ENCODE measurements around the gene RABEP1.

The RABEP1 gene

DNA sequence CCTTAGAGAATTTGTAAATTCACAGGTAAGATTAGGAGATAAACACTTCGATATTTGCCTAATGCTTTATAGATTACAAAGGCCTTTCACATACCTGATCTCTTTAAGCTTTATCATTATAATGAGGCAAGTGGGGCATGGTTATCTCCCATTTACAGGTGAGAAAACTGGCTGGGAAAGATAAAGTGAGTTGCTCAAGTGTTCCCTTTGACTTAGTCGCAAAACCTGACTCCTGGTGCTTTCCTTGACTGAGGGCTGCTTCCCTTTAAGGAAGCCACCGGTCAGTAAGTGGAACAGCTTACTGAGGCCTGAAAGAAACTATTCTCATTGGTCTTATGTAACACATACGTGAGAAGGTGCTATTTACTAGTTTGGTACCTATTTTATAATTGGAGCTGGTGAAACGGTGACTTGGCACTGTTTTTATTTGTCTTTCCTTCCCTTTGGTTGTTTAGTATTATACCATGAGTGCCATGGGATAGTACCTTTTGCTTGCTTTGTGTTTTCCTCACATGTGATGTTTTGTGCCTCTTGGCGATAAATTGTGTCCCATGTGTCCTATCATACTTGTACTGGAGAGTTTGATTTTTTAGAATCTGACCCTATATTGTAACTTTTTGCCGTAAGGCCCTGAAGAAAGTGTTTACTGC, 80.2 kb downstream of the RABEP1 start:
- no peak for DNase-seq
- no peaks in the 10 kb centered on the region for H3K27me3 Mint-ChIP-seq
- H3K36me3 Mint-ChIP-seq: peaks cover 34 to 64% of the 10 kb centered on the region in 2 donors
- no peak overlapping the region for H3K4me3 Mint-ChIP-seq
- peaks cover 3 to 7% of the 10 kb centered on the region in 2 donors for H3K4me1 Mint-ChIP-seq
- no peak for ATAC-seq (replicated peaks)
- H3K9me3 Mint-ChIP-seq: no peaks in the 10 kb centered on the region
- no peak overlapping the region for H3K27ac Mint-ChIP-seq

DNA sequence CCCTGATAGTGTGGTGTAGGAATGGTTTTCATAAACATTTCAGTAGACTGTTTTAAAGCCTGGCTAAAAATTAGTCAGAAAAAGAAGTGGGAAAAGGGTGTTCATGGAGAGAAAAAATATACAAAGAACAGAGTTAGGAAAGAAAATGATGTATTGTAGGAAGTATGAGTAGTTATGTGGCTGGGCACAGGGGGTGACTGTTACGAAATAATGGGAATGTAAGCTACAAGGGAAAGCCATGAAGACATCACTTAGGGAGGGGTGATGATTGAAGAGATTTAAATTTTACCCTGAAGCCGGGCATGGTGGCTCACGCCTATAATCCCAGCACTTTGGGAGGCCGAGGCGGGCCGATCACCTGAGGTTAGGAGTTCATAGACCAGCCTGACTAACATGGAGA, 82.1 kb downstream of the RABEP1 start:
- peak overlapping the region; percentile 56 for H3K27ac Mint-ChIP-seq

DNA sequence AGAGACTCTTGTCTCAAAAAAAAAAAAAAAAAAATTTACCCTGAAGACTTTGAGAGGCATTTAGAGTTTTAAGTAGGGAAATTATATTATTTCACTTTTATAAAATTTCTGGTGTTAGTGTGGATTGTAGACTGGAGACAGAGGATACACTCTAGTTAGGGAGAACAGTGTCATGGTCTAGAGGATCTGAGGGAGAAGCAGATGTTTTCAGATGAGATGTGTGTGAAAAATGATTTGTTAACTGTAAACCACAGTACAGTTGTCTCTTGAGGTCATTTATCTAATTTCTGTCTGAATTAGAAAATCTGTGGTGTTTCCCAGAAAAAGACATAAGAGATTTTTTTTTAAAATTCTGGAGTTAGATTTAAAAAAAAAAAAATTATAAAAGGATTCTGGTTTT, 82.6 kb downstream of the RABEP1 start:
- Mint-ChIP-seq H3K27me3 (no peaks in the 10 kb centered on the region), H3K9me3 (no peaks in the 10 kb centered on the region), H3K36me3 (peaks cover 44 to 69% of the 10 kb centered on the region in 2 donors), H3K4me3 (no peak overlapping the region), H3K27ac (peak overlapping the region; percentile 44), H3K4me1 (peaks cover 3 to 7% of the 10 kb centered on the region in 2 donors)
- ATAC-seq (replicated peaks): no peak
- DNase-seq: no peak

More for the DNA sequence above, 82.1 kb downstream of the RABEP1 start:
- Mint-ChIP-seq H3K27me3 (no peaks in the 10 kb centered on the region), H3K9me3 (no peaks in the 10 kb centered on the region), H3K36me3 (peaks cover 39 to 65% of the 10 kb centered on the region in 2 donors), H3K4me3 (no peak overlapping the region), H3K4me1 (peaks cover 3 to 7% of the 10 kb centered on the region in 2 donors)
- ATAC-seq (replicated peaks) (no peak), DNase-seq (no peak)

DNA sequence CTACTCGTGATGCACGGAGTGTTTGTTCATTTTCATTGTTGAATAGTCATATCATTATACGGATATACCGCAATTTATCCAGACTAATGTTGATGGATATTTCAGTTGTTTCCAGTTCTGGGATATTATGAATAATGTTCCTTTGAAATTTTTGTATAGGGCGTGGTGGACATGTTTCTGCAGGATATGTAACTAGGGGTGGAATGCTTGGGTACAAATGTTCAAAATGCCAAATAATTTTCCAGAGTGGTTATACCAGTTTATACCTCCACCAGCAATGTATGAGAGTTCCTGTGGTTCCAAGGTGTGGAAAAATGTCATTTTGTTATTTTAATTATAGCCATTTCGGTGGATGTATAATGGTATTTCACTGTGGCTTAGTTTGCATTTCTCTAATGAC, 83.7 kb downstream of the RABEP1 start:
- Mint-ChIP-seq H3K27ac (peak overlapping the region; percentile 63), H3K4me1 (peaks cover 3 to 7% of the 10 kb centered on the region in 2 donors), H3K4me3 (no peak overlapping the region), H3K27me3 (no peaks in the 10 kb centered on the region), H3K9me3 (no peaks in the 10 kb centered on the region), H3K36me3 (peaks cover 41 to 71% of the 10 kb centered on the region in 2 donors)
- DNase-seq (no peak), ATAC-seq (replicated peaks) (no peak)

DNA sequence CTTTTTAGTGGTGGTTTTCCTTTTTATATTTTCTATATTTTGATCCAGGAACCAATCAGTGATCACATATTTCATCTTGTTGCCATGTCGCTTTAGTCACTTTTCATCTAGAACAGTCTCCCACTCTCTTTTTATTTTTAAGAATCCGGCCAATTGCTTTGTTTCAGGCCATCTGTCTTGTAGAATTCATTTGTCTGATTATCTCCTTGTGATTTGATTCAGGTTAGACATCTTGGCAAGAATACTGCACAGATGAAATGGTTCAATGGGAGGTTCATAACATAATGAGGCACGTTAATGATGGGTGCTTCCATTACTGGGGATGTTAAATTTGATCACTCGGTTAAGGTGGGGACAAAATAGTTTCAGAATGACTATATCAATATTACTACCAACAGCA, 88.3 kb downstream of the RABEP1 start:
- H3K36me3 Mint-ChIP-seq: peaks cover 33 to 61% of the 10 kb centered on the region in 2 donors
- H3K4me1 Mint-ChIP-seq: peaks cover 0 to 3% of the 10 kb centered on the region in 2 donors
- H3K9me3 Mint-ChIP-seq: no peaks in the 10 kb centered on the region
- ATAC-seq (replicated peaks) (no peak), DNase-seq (no peak)
- no peak overlapping the region for H3K4me3 Mint-ChIP-seq
- no peaks in the 10 kb centered on the region for H3K27me3 Mint-ChIP-seq
- peak overlapping the region; percentile 72 for H3K27ac Mint-ChIP-seq

DNA sequence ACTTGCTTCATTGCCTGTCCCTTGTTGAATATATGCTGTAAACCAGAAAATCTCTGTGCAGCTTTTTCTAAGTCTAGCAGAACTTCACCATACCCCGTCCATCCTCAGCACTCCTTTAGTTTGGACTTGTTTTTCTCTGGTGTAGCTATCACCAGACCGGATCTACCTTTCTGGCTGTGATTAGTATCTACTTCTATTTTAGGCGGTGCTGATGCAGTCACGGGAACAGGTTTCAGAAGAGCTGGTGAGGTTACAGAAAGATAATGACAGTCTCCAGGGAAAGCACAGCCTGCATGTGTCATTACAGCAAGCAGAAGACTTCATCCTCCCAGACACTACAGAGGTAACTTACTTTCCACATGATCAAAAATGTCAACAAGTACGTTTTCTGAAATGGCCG, 91.0 kb downstream of the RABEP1 start:
- peaks cover 28 to 57% of the 10 kb centered on the region in 2 donors for H3K36me3 Mint-ChIP-seq
- DNase-seq (no peak), ATAC-seq (replicated peaks) (peak; percentile 5 to 85)
- no peaks in the 10 kb centered on the region for H3K4me1 Mint-ChIP-seq
- H3K9me3 Mint-ChIP-seq: no peaks in the 10 kb centered on the region
- peak overlapping the region; percentile 27 for H3K27ac Mint-ChIP-seq
- no peaks in the 10 kb centered on the region for H3K27me3 Mint-ChIP-seq
- H3K4me3 Mint-ChIP-seq: no peak overlapping the region

DNA sequence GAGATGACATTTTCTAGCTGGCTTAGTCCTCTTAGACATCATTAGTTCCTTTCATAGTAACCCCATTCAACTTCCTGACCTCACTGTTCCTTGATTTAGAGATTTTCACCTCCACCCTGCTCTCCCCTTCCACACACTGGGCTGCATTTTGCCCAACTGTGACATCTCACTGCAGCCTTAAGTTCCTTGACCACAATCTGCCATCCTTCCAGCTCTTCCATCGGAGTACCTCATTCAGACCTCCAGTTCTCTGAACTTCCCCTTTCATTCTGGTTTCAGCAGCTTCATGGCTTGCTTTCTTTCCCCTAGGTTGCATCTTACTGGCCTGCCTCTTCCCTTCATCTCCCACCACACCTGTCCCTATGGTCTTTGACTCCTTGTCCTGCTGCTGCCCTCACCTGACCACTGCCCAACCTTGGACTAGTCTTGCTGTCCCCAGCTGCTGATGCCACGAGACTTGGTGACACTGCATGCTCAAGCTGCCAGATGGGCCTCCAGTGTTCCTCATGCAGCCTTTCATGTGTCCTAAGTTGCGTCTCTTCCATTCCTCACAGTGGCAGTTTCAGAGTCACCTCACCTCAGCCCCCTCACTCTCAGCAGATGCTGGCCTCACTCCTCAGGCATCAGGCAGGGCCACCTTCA, 96.6 kb downstream of the RABEP1 start:
- H3K9me3 Mint-ChIP-seq: no peaks in the 10 kb centered on the region
- H3K4me1 Mint-ChIP-seq: peaks cover 13 to 15% of the 10 kb centered on the region in 2 donors
- H3K36me3 Mint-ChIP-seq: peaks cover 48 to 60% of the 10 kb centered on the region in 2 donors
- ATAC-seq (replicated peaks) (peak; percentile 22 to 48), DNase-seq (no peak)
- peak overlapping the region; percentile 87 for H3K27ac Mint-ChIP-seq
- H3K4me3 Mint-ChIP-seq: peak overlapping the region in 1 of 2 donors; percentile 37
- no peaks in the 10 kb centered on the region for H3K27me3 Mint-ChIP-seq

DNA sequence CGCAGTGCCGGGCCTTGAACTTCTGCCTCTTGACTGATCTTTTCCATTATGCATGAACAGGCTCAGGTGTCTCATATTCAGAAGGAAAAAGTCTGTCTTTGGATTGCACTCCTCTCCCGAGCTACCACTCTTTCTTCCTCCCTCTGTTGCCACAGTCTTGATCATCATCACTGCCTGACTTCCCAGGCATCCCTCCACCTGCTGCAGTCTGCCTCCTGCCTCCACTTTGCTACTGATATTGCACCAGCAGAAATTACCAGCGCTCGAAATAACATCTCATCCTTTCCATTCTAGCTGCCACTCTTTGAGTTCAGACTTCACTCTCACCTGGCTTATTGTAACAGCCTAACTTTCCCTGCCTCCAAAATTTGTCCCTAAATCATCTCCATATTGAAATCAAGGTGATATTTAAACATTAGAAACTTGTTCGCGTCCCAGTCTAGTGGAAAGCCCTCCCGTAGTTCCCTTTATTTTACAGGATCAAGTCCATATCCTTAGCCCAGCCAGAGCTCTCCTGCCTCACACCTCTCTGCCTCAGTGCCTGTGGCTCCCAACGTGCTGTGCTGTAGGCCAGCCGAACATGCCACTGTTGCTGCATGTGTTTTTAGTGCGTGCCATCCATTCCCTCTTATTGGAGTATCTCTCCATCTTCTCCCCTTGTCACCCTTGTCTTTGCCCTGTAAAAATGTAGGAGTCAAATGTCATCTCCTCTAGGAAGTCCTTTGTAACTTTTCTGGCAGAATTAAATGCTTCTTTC, 97.4 kb downstream of the RABEP1 start:
- H3K27ac Mint-ChIP-seq: peak overlapping the region; percentile 87
- H3K4me3 Mint-ChIP-seq: no peak overlapping the region
- peaks cover 13 to 15% of the 10 kb centered on the region in 2 donors for H3K4me1 Mint-ChIP-seq
- peaks cover 43 to 57% of the 10 kb centered on the region in 2 donors for H3K36me3 Mint-ChIP-seq
- no peaks in the 10 kb centered on the region for H3K9me3 Mint-ChIP-seq
- no peak for DNase-seq
- ATAC-seq (replicated peaks): no peak
- H3K27me3 Mint-ChIP-seq: no peaks in the 10 kb centered on the region

DNA sequence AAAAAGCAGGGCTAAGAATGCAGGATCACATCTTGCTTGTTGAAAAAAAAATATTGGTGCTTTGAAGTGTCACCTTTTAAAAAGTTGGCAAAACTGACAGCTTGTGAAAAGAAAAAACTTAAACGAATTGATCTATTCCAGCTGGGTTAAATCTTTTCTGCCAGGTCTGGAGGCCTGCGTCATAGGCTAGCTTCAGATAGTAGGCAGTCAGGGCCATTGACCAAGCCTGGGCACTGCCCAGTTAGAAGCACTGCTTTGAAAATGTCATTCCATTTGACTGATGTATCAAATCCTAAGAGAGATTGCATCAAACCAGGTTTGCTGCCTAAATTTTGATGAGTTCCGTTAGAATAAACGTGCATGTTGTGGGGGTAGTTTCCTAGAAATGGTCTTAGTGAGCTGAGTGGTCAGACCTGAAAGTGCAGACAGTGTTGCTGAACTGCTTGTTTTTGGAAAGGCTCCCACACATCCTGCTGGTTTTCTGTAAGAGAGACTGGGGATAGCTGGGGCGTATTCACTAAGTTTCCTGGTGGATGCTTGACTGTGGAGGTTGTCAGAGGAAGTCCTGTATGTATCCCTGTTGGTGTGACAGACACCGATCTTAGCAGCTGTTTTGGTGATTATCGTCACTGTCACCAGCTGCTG, 98.5 kb downstream of the RABEP1 start:
- no peak overlapping the region for H3K4me3 Mint-ChIP-seq
- H3K9me3 Mint-ChIP-seq: no peaks in the 10 kb centered on the region
- peaks cover 43 to 52% of the 10 kb centered on the region in 2 donors for H3K36me3 Mint-ChIP-seq
- H3K27ac Mint-ChIP-seq: peak overlapping the region; percentile 87
- H3K4me1 Mint-ChIP-seq: peaks cover 13 to 15% of the 10 kb centered on the region in 2 donors
- H3K27me3 Mint-ChIP-seq: no peaks in the 10 kb centered on the region
- ATAC-seq (replicated peaks) (no peak), DNase-seq (no peak)

DNA sequence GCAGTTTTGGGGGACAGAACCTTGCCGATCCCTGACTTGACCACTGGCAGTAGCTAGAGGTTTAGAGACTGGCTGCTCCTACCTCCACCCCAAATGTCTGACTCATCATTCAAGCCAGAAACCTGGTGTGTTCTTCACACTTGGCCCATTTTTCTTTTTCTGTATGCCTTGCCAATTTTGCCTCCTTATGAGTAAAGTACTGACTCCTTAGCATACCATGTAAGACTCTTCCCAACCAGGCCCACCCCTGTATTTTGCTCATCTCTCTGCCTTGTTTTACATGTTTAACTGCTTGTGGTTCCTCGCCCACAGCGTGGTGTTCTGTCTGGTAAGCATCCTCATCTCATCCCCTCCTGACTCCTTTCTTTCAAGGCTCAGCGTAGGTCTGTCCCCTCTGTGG, 99.5 kb downstream of the RABEP1 start:
- ATAC-seq (replicated peaks): peak in 1 of 2 donors; percentile 8
- Mint-ChIP-seq H3K27me3 (no peaks in the 10 kb centered on the region), H3K4me1 (peaks cover 13 to 15% of the 10 kb centered on the region in 2 donors), H3K4me3 (peak overlapping the region in 1 of 2 donors; percentile 22), H3K36me3 (peaks cover 42 to 52% of the 10 kb centered on the region in 2 donors), H3K27ac (peak overlapping the region; percentile 70), H3K9me3 (no peaks in the 10 kb centered on the region)
- no peak for DNase-seq

DNA sequence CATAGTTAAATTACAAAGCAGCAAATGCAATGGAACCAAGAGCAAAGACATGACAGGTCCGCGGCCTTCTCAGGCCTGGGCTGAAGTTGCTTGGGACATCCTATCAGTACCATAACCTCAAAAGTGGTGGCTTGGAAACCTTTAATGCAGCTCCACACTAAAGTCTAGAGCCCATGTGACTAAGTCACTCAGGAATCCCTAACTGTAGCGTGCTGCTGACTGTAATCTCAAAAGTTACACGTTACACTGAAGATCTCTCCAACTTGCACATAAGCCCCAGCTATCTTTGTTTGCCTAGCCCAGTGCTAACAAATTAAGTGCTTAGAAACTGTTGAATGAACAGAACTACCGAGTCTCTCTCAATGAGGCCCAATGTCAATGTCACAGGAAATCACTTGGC, 109.6 kb downstream of the RABEP1 start:
- peak overlapping the region; percentile 6 for H3K27ac Mint-ChIP-seq
- no peak overlapping the region for H3K4me3 Mint-ChIP-seq
- DNase-seq (no peak), ATAC-seq (replicated peaks) (no peak)
- peaks cover 0 to 3% of the 10 kb centered on the region in 2 donors for H3K9me3 Mint-ChIP-seq
- H3K27me3 Mint-ChIP-seq: no peaks in the 10 kb centered on the region
- peaks cover 22 to 45% of the 10 kb centered on the region in 2 donors for H3K36me3 Mint-ChIP-seq
- peaks cover 5 to 6% of the 10 kb centered on the region in 2 donors for H3K4me1 Mint-ChIP-seq

DNA sequence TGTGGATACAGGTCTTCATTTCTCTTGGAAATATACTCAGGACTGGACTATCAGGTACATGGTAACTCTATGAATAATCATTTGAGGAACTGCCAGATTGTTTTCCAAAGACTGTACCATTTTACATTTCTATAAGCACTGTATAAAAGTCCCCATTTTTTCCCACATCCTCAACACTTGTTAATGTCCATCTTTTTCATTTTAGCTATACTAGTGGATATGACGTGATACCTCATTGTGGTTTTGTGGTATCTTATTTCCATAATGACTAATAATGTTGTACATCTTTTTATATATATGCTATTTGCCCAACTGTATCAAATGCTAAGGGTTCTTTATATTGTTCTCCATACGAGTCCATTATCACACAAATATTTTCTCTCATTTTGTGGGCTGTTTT, 114.5 kb downstream of the RABEP1 start:
- Mint-ChIP-seq H3K4me1 (peaks cover 0 to 2% of the 10 kb centered on the region in 2 donors), H3K4me3 (no peak overlapping the region), H3K36me3 (peaks cover 27 to 48% of the 10 kb centered on the region in 2 donors), H3K27me3 (no peaks in the 10 kb centered on the region), H3K27ac (peak overlapping the region; percentile 62), H3K9me3 (no peaks in the 10 kb centered on the region)
- ATAC-seq (replicated peaks) (peak; percentile 55 to 79), DNase-seq (no peak)

DNA sequence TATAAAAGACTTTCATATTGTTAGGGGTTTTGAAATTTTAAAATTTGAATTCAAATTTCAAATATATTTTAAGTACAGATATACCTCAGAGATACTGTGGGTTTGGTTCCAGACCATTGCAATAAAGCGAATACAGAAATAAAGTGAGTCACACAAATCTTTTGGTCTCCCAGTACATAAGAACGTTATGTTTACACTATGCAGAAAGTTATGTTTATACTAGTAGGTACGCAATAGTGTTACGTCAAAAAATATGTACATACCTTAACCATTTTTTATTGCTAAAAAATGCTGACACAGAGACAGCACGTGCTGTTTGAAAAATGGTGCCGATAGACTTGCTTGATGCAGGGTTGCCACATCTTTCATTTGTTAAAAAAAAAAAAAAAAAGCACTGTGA, 117.7 kb downstream of the RABEP1 start:
- ATAC-seq (replicated peaks) (no peak), DNase-seq (no peak)
- peaks cover 23 to 40% of the 10 kb centered on the region in 2 donors for H3K36me3 Mint-ChIP-seq
- H3K27me3 Mint-ChIP-seq: no peaks in the 10 kb centered on the region
- peaks cover 0 to 2% of the 10 kb centered on the region in 2 donors for H3K4me1 Mint-ChIP-seq
- H3K4me3 Mint-ChIP-seq: no peak overlapping the region
- H3K9me3 Mint-ChIP-seq: no peaks in the 10 kb centered on the region
- no peak overlapping the region for H3K27ac Mint-ChIP-seq

DNA sequence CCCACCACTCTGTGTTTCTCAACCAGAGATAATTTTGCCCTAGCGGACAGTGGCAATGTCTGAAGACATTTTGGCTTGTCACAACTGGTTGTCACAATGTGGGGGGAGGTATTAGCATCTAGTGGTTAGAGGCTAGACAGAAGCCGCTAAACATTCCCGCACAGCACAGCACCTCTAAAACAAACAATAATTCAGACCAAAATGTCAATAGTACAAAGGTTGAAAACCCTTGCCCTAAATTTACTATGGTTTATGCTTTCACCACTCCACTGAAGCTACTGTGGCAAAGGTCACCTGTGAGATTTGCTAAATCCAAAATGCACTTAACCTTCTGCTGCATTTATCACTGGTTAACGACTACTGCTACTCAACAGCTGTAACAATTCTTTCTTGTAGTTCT, 123.3 kb downstream of the RABEP1 start:
- Mint-ChIP-seq H3K4me3 (no peak overlapping the region), H3K27me3 (no peaks in the 10 kb centered on the region), H3K9me3 (no peaks in the 10 kb centered on the region), H3K36me3 (peaks cover 11 to 24% of the 10 kb centered on the region in 2 donors), H3K27ac (peak overlapping the region; percentile 71), H3K4me1 (peaks cover 5 to 9% of the 10 kb centered on the region in 2 donors)
- DNase-seq: no peak
- no peak for ATAC-seq (replicated peaks)
